Loucy (cell line): Measurements from ENCODE around the gene TTC24.

Experiments used
- H2AFZ ChIP-seq: fragments of 200-600 bp; sonication (generic); 2 replicates; pipeline ENCODE4 v1.6.0; 2016; ENCODE audit warnings: antibody characterized with exemption, mild to moderate bottlenecking, low read length, moderate library complexity
- H3F3A ChIP-seq: fragments of 200-600 bp; 2 replicates; pipeline ENCODE4 v1.6.0; 2016; ENCODE audit warnings: antibody characterized with exemption, low read depth, mild to moderate bottlenecking
- H3K27me3 ChIP-seq: fragments of 200-600 bp; sonication (generic); 2 replicates; pipeline ENCODE4 v1.6.1; 2014; ENCODE audit warnings: low read length, mild to moderate bottlenecking; ENCODE audit not compliant: insufficient read depth, poor library complexity, severe bottlenecking
- H3K36me3 ChIP-seq: fragments of 200-600 bp; sonication (generic); 2 replicates; pipeline ENCODE4 v1.6.1; 2016; ENCODE audit warnings: low read length; ENCODE audit not compliant: insufficient read depth
- H3K4me1 ChIP-seq: fragments of 200-600 bp; sonication (generic); 2 replicates; pipeline ENCODE4 v1.5.1; 2014; ENCODE audit warnings: low read length, mild to moderate bottlenecking; ENCODE audit not compliant: insufficient read depth, poor library complexity, severe bottlenecking
- H3K4me2 ChIP-seq: fragments of 200-600 bp; sonication (generic); 2 replicates; pipeline ENCODE4 v1.6.0; 2014; ENCODE audit warnings: antibody characterized with exemption, low read length, low read depth, mild to moderate bottlenecking; ENCODE audit not compliant: poor library complexity, severe bottlenecking
- H3K4me3 ChIP-seq: fragments of 200-600 bp; sonication (generic); 2 replicates; pipeline ENCODE4 v1.5.1; 2014; ENCODE audit warnings: low read length, mild to moderate bottlenecking, mixed read lengths; ENCODE audit not compliant: poor library complexity, severe bottlenecking
- H3K79me2 ChIP-seq: fragments of 200-600 bp; sonication (generic); 2 replicates; pipeline ENCODE4 v1.6.1; 2014; ENCODE audit warnings: low read length; ENCODE audit not compliant: insufficient read depth
- H3K9ac ChIP-seq: fragments of 200-600 bp; sonication (generic); 2 replicates; pipeline ENCODE4 v1.6.0; 2014; ENCODE audit warnings: mild to moderate bottlenecking, low read depth, low read length, moderate library complexity; ENCODE audit not compliant: poor library complexity, severe bottlenecking
- H3K9me2 ChIP-seq: fragments of 200-600 bp; sonication (generic); replicated peaks from 2 replicates; pipeline ENCODE4 v1.6.1; 2016; ENCODE audit warnings: low read depth, low read length, mixed read lengths
- H3K9me3 ChIP-seq: fragments of 200-600 bp; sonication (generic); 2 replicates; pipeline ENCODE4 v1.6.1; 2014; ENCODE audit warnings: mild to moderate bottlenecking, antibody characterized with exemption, low read length, low read depth; ENCODE audit not compliant: insufficient read depth
- H4K20me1 ChIP-seq: fragments of 200-600 bp; sonication (generic); 2 replicates; pipeline ENCODE4 v1.6.0; 2014; ENCODE audit warnings: antibody characterized with exemption, low read length, mild to moderate bottlenecking; ENCODE audit not compliant: insufficient read depth, poor library complexity, severe bottlenecking
- EZH2phosphoT487 ChIP-seq: fragments of 200-600 bp; IDR thresholded peaks from 2 replicates; pipeline ENCODE4 v1.6.1; 2018; ENCODE audit warnings: antibody characterized with exemption, mild to moderate bottlenecking, moderate library complexity, borderline replicate concordance
- TF ChIP-seq, protein P1 (sequence below): fragments of 200-600 bp; sonication (generic); conservative IDR thresholded peaks from 2 replicates; pipeline ENCODE4 v1.5.1; 2014; ENCODE audit warnings: mild to moderate bottlenecking, antibody characterized with exemption, low read length

The TTC24 gene

GRCh38 chr1:156577550-156577949, 2.0 kb upstream of the TTC24 start:
- TF ChIP-seq EZH2phosphoT487: no peak
- TF ChIP-seq, protein P1, sequence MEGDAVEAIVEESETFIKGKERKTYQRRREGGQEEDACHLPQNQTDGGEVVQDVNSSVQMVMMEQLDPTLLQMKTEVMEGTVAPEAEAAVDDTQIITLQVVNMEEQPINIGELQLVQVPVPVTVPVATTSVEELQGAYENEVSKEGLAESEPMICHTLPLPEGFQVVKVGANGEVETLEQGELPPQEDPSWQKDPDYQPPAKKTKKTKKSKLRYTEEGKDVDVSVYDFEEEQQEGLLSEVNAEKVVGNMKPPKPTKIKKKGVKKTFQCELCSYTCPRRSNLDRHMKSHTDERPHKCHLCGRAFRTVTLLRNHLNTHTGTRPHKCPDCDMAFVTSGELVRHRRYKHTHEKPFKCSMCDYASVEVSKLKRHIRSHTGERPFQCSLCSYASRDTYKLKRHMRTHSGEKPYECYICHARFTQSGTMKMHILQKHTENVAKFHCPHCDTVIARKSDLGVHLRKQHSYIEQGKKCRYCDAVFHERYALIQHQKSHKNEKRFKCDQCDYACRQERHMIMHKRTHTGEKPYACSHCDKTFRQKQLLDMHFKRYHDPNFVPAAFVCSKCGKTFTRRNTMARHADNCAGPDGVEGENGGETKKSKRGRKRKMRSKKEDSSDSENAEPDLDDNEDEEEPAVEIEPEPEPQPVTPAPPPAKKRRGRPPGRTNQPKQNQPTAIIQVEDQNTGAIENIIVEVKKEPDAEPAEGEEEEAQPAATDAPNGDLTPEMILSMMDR: no peak
- Histone ChIP-seq H3K4me1 (peaks cover 4% of the 10 kb centered on the region), H3K4me2 (no peak overlapping the region), H3K27me3 (no peaks in the 10 kb centered on the region), H3K9me3 (no peaks in the 10 kb centered on the region), H3K9me2 (no peaks in the 10 kb centered on the region), H4K20me1 (no peaks in the 10 kb centered on the region), H2AFZ (no peak overlapping the region), H3K79me2 (no peaks in the 10 kb centered on the region), H3F3A (no peaks in the 10 kb centered on the region), H3K9ac (no peak overlapping the region), H3K4me3 (no peak overlapping the region), H3K36me3 (no peaks in the 10 kb centered on the region)

GRCh38 chr1:156578055-156578454, 1.5 kb upstream of the TTC24 start:
- H2AFZ ChIP-seq: no peak overlapping the region
- H3K36me3 ChIP-seq: no peaks in the 10 kb centered on the region
- H4K20me1 ChIP-seq: no peaks in the 10 kb centered on the region
- no peaks in the 10 kb centered on the region for H3K27me3 ChIP-seq
- H3F3A ChIP-seq: no peaks in the 10 kb centered on the region
- H3K4me3 ChIP-seq: no peak overlapping the region
- H3K9me2 ChIP-seq: no peaks in the 10 kb centered on the region
- no peaks in the 10 kb centered on the region for H3K79me2 ChIP-seq
- H3K4me2 ChIP-seq: no peak overlapping the region
- no peaks in the 10 kb centered on the region for H3K9me3 ChIP-seq
- H3K4me1 ChIP-seq: no peaks in the 10 kb centered on the region
- H3K9ac ChIP-seq: no peak overlapping the region
- TF ChIP-seq, protein P1: no peak

GRCh38 chr1:156581661-156582387, 2.3 kb downstream of the TTC24 start:
- peak overlapping the region; percentile 61 for H3K4me3 ChIP-seq
- H3K4me2 ChIP-seq: peak overlapping the region; percentile 12
- H3F3A ChIP-seq: no peaks in the 10 kb centered on the region
- peak overlapping the region; percentile 69 for H3K9ac ChIP-seq
- H3K9me3 ChIP-seq: no peaks in the 10 kb centered on the region
- H3K4me1 ChIP-seq: no peaks in the 10 kb centered on the region
- H4K20me1 ChIP-seq: no peaks in the 10 kb centered on the region
- no peaks in the 10 kb centered on the region for H3K9me2 ChIP-seq
- H3K27me3 ChIP-seq: no peaks in the 10 kb centered on the region
- no peaks in the 10 kb centered on the region for H3K36me3 ChIP-seq
- H2AFZ ChIP-seq: no peak overlapping the region; the same call in 1 of the 2 replicates
- H3K79me2 ChIP-seq: no peaks in the 10 kb centered on the region
- TF ChIP-seq, protein P1: no peak
- no peak for TF ChIP-seq EZH2phosphoT487
